GM19463 (cell line): ENCODE measurements around the gene LCE2B.
"Not testable (repeated sequence)": the region's sequence is repeated elsewhere in the genome, so short reads cannot be mapped to it uniquely, and the experiment has no call there.

Experiments
- ATAC-seq: cut with Tn5 transposase; IDR thresholded peaks from one replicate; pipeline ENCODE4 v1.9.1; 2021; ENCODE audit warnings: mild to moderate bottlenecking, moderate library complexity; ENCODE audit not compliant: unreplicated experiment

The LCE2B gene

GRCh38 chr1:152685823-152686222 is at the start of gene LCE2B:
Gene LCE2B (plus strand): TSS chr1:152686123. CDS start chr1:152686844, 721 bp downstream.
- not testable (repeated sequence) for ATAC-seq

GRCh38 chr1:152640351-152640750 is 45.6 kb upstream of the LCE2B start:
- ATAC-seq, result no peak

- ATAC-seq, result no peak
Observed at GRCh38 chr1:152643945-152644344, 42.0 kb upstream of the LCE2B start.

- no peak for ATAC-seq
Observed at GRCh38 chr1:152645146-152645545, 40.8 kb upstream of the LCE2B start.

GRCh38 chr1:152646656-152647055 is 39.3 kb upstream of the LCE2B start:
- ATAC-seq, result no peak

- ATAC-seq, result no peak
Observed at GRCh38 chr1:152654110-152654509, 31.8 kb upstream of the LCE2B start.

GRCh38 chr1:152656459-152656858 is 29.5 kb upstream of the LCE2B start:
- ATAC-seq, result no peak

- ATAC-seq, result no peak
Observed at GRCh38 chr1:152657677-152658076, 28.2 kb upstream of the LCE2B start.

GRCh38 chr1:152658649-152659048 is 27.3 kb upstream of the LCE2B start:
- ATAC-seq, result no peak

GRCh38 chr1:152663098-152663497 is 22.8 kb upstream of the LCE2B start, which contains the start of gene LCE2D:
Gene LCE2D (plus strand): TSS chr1:152663380. CDS start chr1:152664106, 726 bp downstream.
- no peak for ATAC-seq

- not testable (repeated sequence) for ATAC-seq
Observed at GRCh38 chr1:152666171-152666570, 19.8 kb upstream of the LCE2B start.

- no peak for ATAC-seq
Observed at GRCh38 chr1:152667648-152668047, 18.3 kb upstream of the LCE2B start.

GRCh38 chr1:152673016-152673415 is 12.9 kb upstream of the LCE2B start:
- no peak for ATAC-seq

GRCh38 chr1:152674983-152675382 is 10.9 kb upstream of the LCE2B start, which contains the start of gene LCE2C:
Gene LCE2C (plus strand): TSS chr1:152675279. CDS start chr1:152676016, 737 bp downstream.
- ATAC-seq, result not testable (repeated sequence)

- ATAC-seq, result no peak
Observed at GRCh38 chr1:152679459-152679858, 6.5 kb upstream of the LCE2B start.

- ATAC-seq, result no peak
Observed at GRCh38 chr1:152681616-152682015, 4.3 kb upstream of the LCE2B start.

- no peak for ATAC-seq
Observed at GRCh38 chr1:152683846-152684245, 2.1 kb upstream of the LCE2B start.

- ATAC-seq, result no peak
Observed at GRCh38 chr1:152697701-152698600, 12.0 kb downstream of the LCE2B start, which contains the start of gene LCE2A. Gene LCE2A (plus strand): TSS chr1:152698345. CDS start chr1:152698902, 557 bp downstream.

- ATAC-seq, result no peak
Observed at GRCh38 chr1:152699746-152700145, 13.8 kb downstream of the LCE2B start.

- no peak for ATAC-seq
Observed at GRCh38 chr1:152707860-152708259, 21.9 kb downstream of the LCE2B start, which contains the start of gene LCE4A. Gene LCE4A (plus strand): TSS chr1:152708160. CDS start chr1:152709076, 916 bp downstream.

GRCh38 chr1:152718238-152718637 is 32.3 kb downstream of the LCE2B start:
- no peak for ATAC-seq

GRCh38 chr1:152725261-152725660 is 39.3 kb downstream of the LCE2B start:
- ATAC-seq, result no peak
